ENCODE measurements around the gene ZCCHC14. TPM values are rescaled to one million over a fixed set of nuclear protein-coding genes. Genes with fewer than 3 reads are reported as not detected.

Gene ZCCHC14
- total and polyA plus RNA-seq, 2 of the 13 experiments (the other 11 are each of a cell fraction or from before 2014, with no cell fraction given), result 12.4 to 12.5 TPM

GRCh38 chr16:87492721-87493607 is at the start of gene ZCCHC14 (continued):
- TF ChIP-seq ZNF614 (CRISPR knock-in tag; IDR thresholded peaks at IDR 0.05; ENCODE audit: borderline replicate concordance), result 0 out of 2 replicates have a peak, but pooled peaks have one; percentile 50
- no peak; the same call in 1 of the 2 replicates for TF ChIP-seq ZFX (CRISPR knock-in tag; IDR thresholded peaks at IDR 0.05; ENCODE audit: low read depth)
- TF ChIP-seq ZFAT (CRISPR knock-in tag; conservative IDR thresholded peaks at IDR 0.05), result no peak
- no peak for TF ChIP-seq ZSCAN30 (CRISPR knock-in tag; IDR thresholded peaks at IDR 0.05)
- peak; percentile 90 for TF ChIP-seq ZNF446 (CRISPR knock-in tag; IDR thresholded peaks at IDR 0.05)
- TF ChIP-seq CSRNP1 (CRISPR knock-in tag; IDR thresholded peaks at IDR 0.05), result no peak
- TF ChIP-seq ZNF18 (CRISPR knock-in tag; IDR thresholded peaks at IDR 0.05; ENCODE audit: insufficient replicate concordance), result no peak
- no peak for TF ChIP-seq NR2F2 (IDR thresholded peaks at IDR 0.05; ENCODE audit: borderline replicate concordance, low read depth)
- TF ChIP-seq ZNF350 (CRISPR knock-in tag; IDR thresholded peaks at IDR 0.05; ENCODE audit: borderline replicate concordance, low read depth), result peak; percentile 55; the same call in 1 of the 2 replicates
- no peak for TF ChIP-seq ZBTB49 (CRISPR knock-in tag; IDR thresholded peaks at IDR 0.05; ENCODE audit: borderline replicate concordance)
- no peak for TF ChIP-seq ZBTB10 (CRISPR knock-in tag; IDR thresholded peaks at IDR 0.05; ENCODE audit: borderline replicate concordance)
- TF ChIP-seq POLR2AphosphoS5 (IDR thresholded peaks at IDR 0.05; ENCODE audit: low read depth, low read length), result peak; percentile 67
- no peak for TF ChIP-seq PPARG (CRISPR knock-in tag; conservative IDR thresholded peaks at IDR 0.05)

Measured in HepG2 (cell line).